Stimulated activated CD4-positive, alpha-beta T cell treated with anti-CD3 and anti-CD28 coated beads, TNF-alpha, amount 100 ng/mL, for 24 hours (primary cell): Measurements from ENCODE around the gene PIGV.
A peak's percentile ranks its signal among the peaks of the same experiment; 100 is the strongest.
"Not testable (repeated sequence)": the region's sequence is repeated elsewhere in the genome, so short reads cannot be mapped to it uniquely, and the experiment has no call there.

Experiments used
- DNase-seq, 3 experiments: peaks; one replicate each; pipeline ENCODE4 v3.0.0-alpha.2; 2020; ENCODE audit warnings: low read depth in 3 of 3

PIGV gene

GRCh38 chr1:26832249-26832960 lies 44.7 kb downstream of the PIGV start:
- no peak for DNase-seq

DNA sequence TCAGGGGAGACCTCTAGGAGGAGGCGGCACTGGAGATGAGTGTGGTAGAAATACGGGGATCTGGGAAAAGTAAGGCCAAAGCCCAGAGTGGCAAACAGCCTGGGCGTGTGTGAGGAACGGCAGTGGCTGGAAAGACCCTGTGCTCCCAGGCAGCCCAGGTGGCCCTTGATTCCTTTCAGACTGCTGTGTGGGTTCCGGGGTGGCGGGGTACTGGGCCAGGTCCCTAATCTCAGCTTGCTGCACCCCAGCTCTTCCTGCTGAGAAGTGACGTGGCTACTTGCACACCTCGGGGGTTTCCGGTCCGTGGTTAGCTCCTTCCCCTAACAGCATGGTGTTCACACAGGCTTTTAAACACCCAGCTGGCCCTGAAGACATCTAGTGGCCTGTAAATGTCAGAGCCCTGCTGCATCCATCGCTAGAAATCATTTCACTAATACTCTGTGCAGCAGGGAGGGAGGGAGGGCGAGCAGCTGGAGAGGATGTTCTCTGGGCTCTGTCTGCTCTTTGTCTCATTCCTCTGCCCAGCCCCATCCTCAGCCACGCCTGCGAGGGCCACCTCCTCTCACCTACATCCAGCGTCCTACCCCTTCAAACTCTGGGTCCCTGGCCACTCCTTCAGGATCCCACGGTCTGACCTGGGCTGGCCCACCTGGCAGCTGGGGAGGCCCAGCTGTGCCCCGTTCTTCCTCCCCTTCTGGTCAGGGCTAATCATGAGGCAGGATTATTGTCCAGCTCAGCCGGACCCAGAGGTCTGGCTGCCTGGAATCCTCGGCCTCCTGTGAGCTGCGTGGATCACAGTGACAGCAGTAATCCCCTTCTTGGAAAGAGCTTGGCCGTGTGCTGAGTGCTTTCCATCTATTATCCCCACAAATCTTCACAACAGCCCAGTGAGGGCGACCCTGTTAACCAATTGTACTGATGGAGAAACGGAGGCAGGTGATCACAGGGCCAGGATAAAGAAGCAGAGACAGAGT lies 46.0 kb downstream of the PIGV start:
- peak; percentile 64 to 81 (median 66) for DNase-seq

GRCh38 chr1:26837665-26838064 lies 49.9 kb downstream of the PIGV start:
- not testable (repeated sequence) for DNase-seq

- DNase-seq, result peak in 1 of 3 experiments; percentile 49
These were observed 51.0 kb downstream of the PIGV start for GRCh38 chr1:26838474-26839338.

DNA sequence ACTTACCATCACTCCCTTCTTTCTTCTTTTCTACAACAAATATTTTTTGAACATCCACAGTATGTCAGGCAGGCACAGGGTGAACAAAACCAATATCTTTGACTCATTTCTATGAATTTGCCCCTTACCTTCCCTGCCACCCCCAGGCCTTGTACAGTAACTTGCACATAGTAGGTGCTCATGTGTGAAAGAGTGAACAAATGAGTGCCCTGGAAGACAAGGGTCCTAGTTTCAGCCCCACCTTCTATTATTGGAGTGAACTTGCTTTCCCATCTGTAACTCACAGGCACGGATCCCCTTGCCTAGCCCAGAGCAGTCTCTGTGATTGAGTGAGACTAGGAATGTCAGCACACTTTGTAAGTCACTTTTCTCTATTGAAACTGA lies 51.6 kb downstream of the PIGV start:
- DNase-seq, result no peak

DNA sequence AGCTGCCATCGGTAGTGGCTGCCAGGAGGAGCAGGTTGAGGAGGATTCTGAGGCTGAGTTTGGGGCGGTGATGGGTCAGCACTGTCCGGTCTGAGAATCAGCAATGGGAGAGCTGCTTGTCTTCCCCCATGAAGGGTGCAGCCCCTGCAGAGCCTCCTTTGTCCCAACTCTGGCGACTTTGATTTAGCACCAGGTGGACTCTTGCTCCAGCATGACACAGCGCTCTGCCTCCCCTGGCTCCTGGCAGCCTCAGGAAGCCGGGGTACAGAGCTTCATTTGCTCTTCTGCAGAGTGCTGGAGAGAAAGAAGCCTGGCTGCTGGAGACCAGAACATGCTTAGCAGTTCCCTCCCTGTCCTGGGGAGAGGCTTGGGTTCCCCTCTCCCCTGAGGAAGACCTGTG lies 52.0 kb downstream of the PIGV start:
- DNase-seq, result no peak

DNA sequence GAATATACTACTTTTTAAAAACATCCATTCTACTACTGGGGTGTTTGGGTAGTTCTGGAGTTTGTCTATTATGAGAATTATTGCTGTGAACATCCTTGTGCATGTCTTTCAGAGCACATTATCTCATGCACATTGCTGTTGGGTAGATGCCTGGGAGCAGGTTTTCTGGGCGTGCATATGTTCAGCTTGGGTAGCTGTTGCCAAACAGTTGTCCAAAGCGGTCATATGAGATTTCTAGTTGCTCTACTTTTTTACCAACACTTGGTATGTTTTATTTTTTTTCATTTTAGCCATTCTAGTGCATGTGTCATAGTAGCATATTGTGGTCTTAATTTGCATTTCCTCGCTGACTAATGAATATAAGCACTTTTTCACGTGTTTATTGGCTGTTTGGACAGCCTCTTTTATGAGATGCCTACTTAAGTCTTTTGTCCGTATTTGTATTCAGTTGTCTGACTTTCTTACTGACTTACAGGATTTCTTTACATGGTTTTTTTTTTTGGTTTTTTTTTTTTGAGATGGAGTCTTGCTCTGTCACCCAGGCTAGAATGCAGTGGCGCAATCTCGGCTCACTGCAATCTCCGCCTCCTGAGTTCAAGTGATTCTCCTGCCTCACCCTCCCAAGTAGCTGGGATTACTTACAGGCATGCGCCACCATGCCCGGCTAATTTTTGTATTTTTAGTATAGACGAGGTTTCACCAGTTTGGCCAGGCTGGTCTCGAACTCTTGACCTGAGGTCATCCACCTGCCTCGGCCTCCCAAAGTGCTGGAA lies 56.9 kb downstream of the PIGV start:
- DNase-seq, result no peak

- not testable (repeated sequence) for DNase-seq
These were observed 60.1 kb downstream of the PIGV start for GRCh38 chr1:26847826-26848225.
